B cell (primary cell): Measurements from ENCODE around the gene FLRT1. TPM values are rescaled to one million over a fixed set of nuclear protein-coding genes. Genes with fewer than 3 reads are reported as not detected.

Experiments used
- ATAC-seq: fragments of 200-7000 bp; cut with Tn5 transposase; one replicate; pipeline ENCODE4 v1.10.0; 2021; ENCODE audit warnings: low read depth, mild to moderate bottlenecking, moderate number of reproducible peaks, moderate library complexity
- CTCF ChIA-PET: fragments of 350-600 bp; sonication (Branson Sonifier 250); formaldehyde crosslinking; loops from one replicate; lab custom pipeline; 2021; ENCODE audit warnings: antibody characterized with exemption, inconsistent platforms; lab: Charles Lee
- POLR2A ChIA-PET: fragments of 350-600 bp; sonication (Branson Sonifier 250); formaldehyde crosslinking; loops from one replicate; lab custom pipeline; 2021; ENCODE audit warnings: antibody characterized with exemption; lab: Charles Lee
- DNase-seq: peaks from one replicate; pipeline ENCODE4 v3.0.0; 2013
- H2AFZ ChIP-seq: 2 replicates; pipeline ENCODE4 v1.6.1; 2012; ENCODE audit warnings: mild to moderate bottlenecking, low read depth, low read length; ENCODE audit not compliant: insufficient read depth, poor library complexity, severe bottlenecking
- H3K27ac ChIP-seq, 2 donors: 1 replicate in 1 of 2; 2 replicates in 1 of 2; pipeline ENCODE4 v1.5.1; 2012 to 2013; ENCODE audit warnings: low read length in 2 of 2, mild to moderate bottlenecking in 2 of 2, moderate library complexity in 1 of 2
- H3K27me3 ChIP-seq, 4 experiments: fragments of 200-600 bp in 1 of 4; sonication (generic) in 1 of 4; replicated peaks in 1 of 4; 1 replicate in 2 of 4; 2 replicates in 2 of 4; pipeline versions ENCODE4 v1.6.1 to v1.7.0; 2013 to 2016; ENCODE audit warnings: low read length in 3 of 4, mild to moderate bottlenecking in 2 of 4, mixed read lengths in 1 of 4, moderate library complexity in 1 of 4; ENCODE audit not compliant: insufficient read depth in 4 of 4, control insufficient read depth in 3 of 4; ENCODE audit errors: control extremely low read depth in 1 of 4
- H3K36me3 ChIP-seq, 2 experiments: replicated peaks in 1 of 2; 1 replicate in 1 of 2; 2 replicates in 1 of 2; pipeline versions ENCODE4 v1.6.1 to v1.7.1; 2013; ENCODE audit warnings: low read length in 1 of 2; ENCODE audit not compliant: insufficient read depth in 2 of 2, control insufficient read depth in 1 of 2; ENCODE audit errors: control extremely low read depth in 1 of 2, extremely low read depth in 1 of 2
- H3K4me1 ChIP-seq, 2 donors: fragments of 200-600 bp in 1 of 2; sonication (generic) in 1 of 2; 1 replicate in 1 of 2; 2 replicates in 1 of 2; pipeline versions ENCODE4 v1.5.1 to v1.6.1; 2013 to 2017; ENCODE audit warnings: low read length in 2 of 2; ENCODE audit not compliant: control insufficient read depth in 2 of 2, insufficient read depth in 2 of 2
- H3K4me2 ChIP-seq: replicated peaks from 2 replicates; pipeline ENCODE3; 2012; ENCODE audit warnings: mild to moderate bottlenecking, low read depth, low read length; ENCODE audit not compliant: poor library complexity, severe bottlenecking
- H3K4me3 ChIP-seq, 5 experiments: fragments of 200-600 bp in 1 of 5; sonication (generic) in 1 of 5; 1 replicate in 3 of 5; 2 replicates in 2 of 5; pipeline versions ENCODE4 v1.5.1 to v1.7.0; 2011 to 2016; ENCODE audit warnings: low read length in 4 of 5, mild to moderate bottlenecking in 4 of 5, low read depth in 2 of 5, control low read depth in 1 of 5, moderate library complexity in 1 of 5; ENCODE audit not compliant: insufficient read depth in 1 of 5; ENCODE audit errors: control extremely low read depth in 1 of 5, extremely low read depth in 1 of 5
- H3K79me2 ChIP-seq: fragments of 200-600 bp; sonication (generic); one replicate; pipeline ENCODE4 v1.6.0; 2016; ENCODE audit warnings: low read length; ENCODE audit not compliant: control insufficient read depth, insufficient read depth
- H3K9ac ChIP-seq: fragments of 200-600 bp; sonication (generic); 2 replicates; pipeline ENCODE4 v1.6.1; 2017; ENCODE audit warnings: mild to moderate bottlenecking, low read length, moderate library complexity
- H3K9me3 ChIP-seq, 3 donors: one replicate each; pipeline versions ENCODE4 v1.6.1 to v1.7.1; 2013; ENCODE audit warnings: low read length in 2 of 3; ENCODE audit not compliant: control insufficient read depth in 2 of 3, insufficient read depth in 1 of 3; ENCODE audit errors: control extremely low read depth in 1 of 3
- H4K20me1 ChIP-seq: 2 replicates; pipeline ENCODE4 v1.6.0; 2012; ENCODE audit warnings: mild to moderate bottlenecking, low read length; ENCODE audit not compliant: insufficient read depth, control insufficient read depth, poor library complexity, severe bottlenecking
- H3K27ac Mint-ChIP-seq: one replicate; pipeline ENCODE4 v1.8.0; 2021; ENCODE audit warnings: mixed read lengths
- H3K27me3 Mint-ChIP-seq: one replicate; pipeline ENCODE4 v1.8.0; 2021; ENCODE audit warnings: mixed read lengths
- H3K4me1 Mint-ChIP-seq: one replicate; pipeline ENCODE4 v1.8.0; 2021; ENCODE audit warnings: mixed read lengths
- H3K4me3 Mint-ChIP-seq: one replicate; pipeline ENCODE4 v1.8.0; 2021; ENCODE audit warnings: mixed read lengths
- H3K9me3 Mint-ChIP-seq: one replicate; pipeline ENCODE4 v1.8.0; 2022; ENCODE audit warnings: mixed read lengths; ENCODE audit not compliant: insufficient read depth
- EZH2 ChIP-seq: IDR thresholded peaks from 2 replicates; pipeline ENCODE4 v1.6.1; 2012; ENCODE audit warnings: borderline replicate concordance, low read depth, mild to moderate bottlenecking, moderate library complexity, low read length; ENCODE audit not compliant: insufficient read depth, poor library complexity, severe bottlenecking
- WGBS: methylation state at CpG from one replicate; pipeline ENCODE4 v1.1.5; 2013; ENCODE audit warnings: missing lambda C conversion rate; ENCODE audit not compliant: insufficient coverage; 5-methylcytosine and 5-hydroxymethylcytosine counted together
- intact Hi-C: fragments of 100-400 bp; cut with micrococcal nuclease; formaldehyde crosslinking; loops from one replicate; pipeline ENCODE4 v1.10.0; 2022
- polyA plus RNA-seq: library from polyadenylated mRNA; depleted of rRNA; stranded (reverse); fragments of >200 nt; gene quantifications from 2 replicates; pipeline ENCODE4 v1.2.3, GENCODE V29; 2012
- total RNA-seq, 2 donors: library from RNA; stranded (reverse); fragments of 120-200 nt in 1 of 2; gene quantifications; 1 replicate in 1 of 2; 2 replicates in 1 of 2; pipeline versions ENCODE4 v1.2.3 to v1.2.4, GENCODE V29; 2013 to 2022
- TF ChIP-seq, protein P1 (sequence below): fragments of 200-600 bp; IDR thresholded peaks from one replicate; pipeline ENCODE4 v1.8.0; 2022; ENCODE audit warnings: antibody characterized with exemption, mild to moderate bottlenecking

The FLRT1 gene
- total and polyA plus RNA-seq, 2 donors (not counting 1 experiment from before 2014, with no cell fraction given), result not detected

DNA sequence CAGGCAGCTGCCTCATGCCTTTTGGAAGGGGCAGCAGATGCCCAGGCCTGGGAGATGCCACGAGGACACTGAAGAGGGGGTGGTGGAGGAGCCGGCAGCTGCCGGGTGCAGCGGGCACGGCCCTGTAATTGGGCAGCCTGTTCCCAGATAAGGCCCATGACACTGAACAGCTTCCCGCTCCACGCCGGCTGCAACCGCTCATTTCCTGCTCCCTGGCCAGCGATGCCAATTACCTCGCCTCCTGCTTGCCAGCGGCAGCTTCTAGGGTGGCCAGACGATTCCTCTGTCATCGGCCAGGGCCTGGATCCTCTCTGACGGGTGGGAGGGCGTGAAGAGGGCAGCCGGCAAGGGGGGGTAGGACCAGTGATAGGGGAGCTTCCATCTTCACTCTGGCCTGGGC is 22.8 kb downstream of the FLRT1 start:
- POLR2A ChIA-PET, result no interaction called here
- no peak for DNase-seq
- Histone ChIP-seq H3K36me3 (no peaks in the 10 kb centered on the region), H4K20me1 (no peaks in the 10 kb centered on the region), H3K79me2 (no peaks in the 10 kb centered on the region), H3K9ac (no peak overlapping the region), H2AFZ (no peak overlapping the region), H3K27ac (no peak overlapping the region), H3K4me3 (no peak overlapping the region), H3K4me1 (peaks cover 13 to 14% of the 10 kb centered on the region in 2 donors), H3K9me3 (peaks cover 0 to 4% (median 0%) of the 10 kb centered on the region in 3 donors), H3K4me2 (no peak overlapping the region), H3K27me3 (peaks cover 0 to 28% (median 11%) of the 10 kb centered on the region in 4 experiments)
- intact Hi-C loops, result no loop called here
- WGBS, result over 99% methylated on average over 14 of the region's 17 CpGs
- no peak for ATAC-seq
- Mint-ChIP-seq H3K27me3 (peaks cover 17% of the 10 kb centered on the region), H3K4me1 (peaks cover 11% of the 10 kb centered on the region), H3K27ac (no peak overlapping the region), H3K9me3 (no peaks in the 10 kb centered on the region), H3K4me3 (no peak overlapping the region)
- CTCF ChIA-PET, result no interaction called here
- TF ChIP-seq EZH2, result no peak
- TF ChIP-seq, protein P1, sequence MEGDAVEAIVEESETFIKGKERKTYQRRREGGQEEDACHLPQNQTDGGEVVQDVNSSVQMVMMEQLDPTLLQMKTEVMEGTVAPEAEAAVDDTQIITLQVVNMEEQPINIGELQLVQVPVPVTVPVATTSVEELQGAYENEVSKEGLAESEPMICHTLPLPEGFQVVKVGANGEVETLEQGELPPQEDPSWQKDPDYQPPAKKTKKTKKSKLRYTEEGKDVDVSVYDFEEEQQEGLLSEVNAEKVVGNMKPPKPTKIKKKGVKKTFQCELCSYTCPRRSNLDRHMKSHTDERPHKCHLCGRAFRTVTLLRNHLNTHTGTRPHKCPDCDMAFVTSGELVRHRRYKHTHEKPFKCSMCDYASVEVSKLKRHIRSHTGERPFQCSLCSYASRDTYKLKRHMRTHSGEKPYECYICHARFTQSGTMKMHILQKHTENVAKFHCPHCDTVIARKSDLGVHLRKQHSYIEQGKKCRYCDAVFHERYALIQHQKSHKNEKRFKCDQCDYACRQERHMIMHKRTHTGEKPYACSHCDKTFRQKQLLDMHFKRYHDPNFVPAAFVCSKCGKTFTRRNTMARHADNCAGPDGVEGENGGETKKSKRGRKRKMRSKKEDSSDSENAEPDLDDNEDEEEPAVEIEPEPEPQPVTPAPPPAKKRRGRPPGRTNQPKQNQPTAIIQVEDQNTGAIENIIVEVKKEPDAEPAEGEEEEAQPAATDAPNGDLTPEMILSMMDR, result no peak

- H3K9me3 ChIP-seq, result peaks cover 0 to 4% (median 0%) of the 10 kb centered on the region in 3 donors
- peak overlapping the region; percentile 32 for H3K4me3 Mint-ChIP-seq
- ATAC-seq (no peak), DNase-seq (no peak)
- intact Hi-C loops, result no loop called here
- no peaks in the 10 kb centered on the region for H4K20me1 ChIP-seq
- H3K27me3 ChIP-seq, result peaks cover 0 to 28% (median 11%) of the 10 kb centered on the region in 4 experiments
- peaks cover 11% of the 10 kb centered on the region for H3K4me1 Mint-ChIP-seq
- no peak overlapping the region for H3K27ac ChIP-seq
- peak overlapping the region; percentile 99 for H3K4me2 ChIP-seq
- H2AFZ ChIP-seq, result no peak overlapping the region
- CTCF ChIA-PET, result no interaction called here
- H3K9me3 Mint-ChIP-seq, result no peaks in the 10 kb centered on the region
- no peak overlapping the region for H3K4me3 ChIP-seq
- peaks cover 13 to 14% of the 10 kb centered on the region in 2 donors for H3K4me1 ChIP-seq
- H3K9ac ChIP-seq, result no peak overlapping the region
- POLR2A ChIA-PET, result no interaction called here
- H3K79me2 ChIP-seq, result no peaks in the 10 kb centered on the region
- 64% methylated on average over 16 of the region's 24 CpGs for WGBS
- TF ChIP-seq, protein P1, result no peak
- TF ChIP-seq EZH2, result no peak
- H3K27me3 Mint-ChIP-seq, result peaks cover 17% of the 10 kb centered on the region
- H3K36me3 ChIP-seq, result no peaks in the 10 kb centered on the region
- H3K27ac Mint-ChIP-seq, result no peak overlapping the region
Measured at GRCh38 chr11:64059339-64060140, 23.8 kb downstream of the FLRT1 start.
